H9 (cell line): ENCODE measurements around the gene ZNF292. TPM values are rescaled to one million over a fixed set of nuclear protein-coding genes. Genes with fewer than 3 reads are reported as not detected.

Experiments
- DNase-seq: peaks from one replicate; pipeline ENCODE4 v3.0.0-alpha.2; 2017
- H2AFZ ChIP-seq: one replicate; pipeline ENCODE4 v1.6.1; 2013; ENCODE audit warnings: mild to moderate bottlenecking, low read length, control low read depth, moderate library complexity
- H2AK5ac ChIP-seq: 2 replicates; pipeline ENCODE4 v1.6.1; 2013; ENCODE audit warnings: low read length, control low read depth, mixed read lengths; ENCODE audit not compliant: insufficient read length
- H2BK120ac ChIP-seq: one replicate; pipeline ENCODE4 v1.6.1; 2013; ENCODE audit warnings: low read depth, mild to moderate bottlenecking, low read length, control low read depth, inconsistent platforms; ENCODE audit not compliant: poor library complexity, severe bottlenecking
- H2BK12ac ChIP-seq: 2 replicates; pipeline ENCODE4 v1.6.1; 2013; ENCODE audit warnings: low read length, control low read depth, mixed read lengths, low read depth; ENCODE audit not compliant: insufficient read length
- H2BK15ac ChIP-seq: 2 replicates; pipeline ENCODE4 v1.6.1; 2013; ENCODE audit warnings: low read depth, low read length, control low read depth
- H2BK20ac ChIP-seq: one replicate; pipeline ENCODE4 v1.6.1; 2013; ENCODE audit warnings: low read depth, mild to moderate bottlenecking, low read length, control low read depth, inconsistent platforms; ENCODE audit not compliant: poor library complexity, severe bottlenecking
- H2BK5ac ChIP-seq: 2 replicates; pipeline ENCODE4 v1.6.1; 2013; ENCODE audit warnings: low read length, control low read depth, mixed read lengths; ENCODE audit not compliant: insufficient read length
- H3K14ac ChIP-seq: 2 replicates; pipeline ENCODE4 v1.6.1; 2013; ENCODE audit warnings: low read length, control low read depth; ENCODE audit not compliant: insufficient read depth
- H3K18ac ChIP-seq: 2 replicates; pipeline ENCODE4 v1.6.1; 2013; ENCODE audit warnings: low read depth, mild to moderate bottlenecking, mixed read lengths, low read length, control low read depth; ENCODE audit not compliant: insufficient read length
- H3K23ac ChIP-seq: 2 replicates; pipeline ENCODE4 v1.6.1; 2013; ENCODE audit warnings: low read length, control low read depth, mixed read lengths, low read depth; ENCODE audit not compliant: insufficient read length
- H3K23me2 ChIP-seq: 2 replicates; pipeline ENCODE4 v1.6.1; 2013; ENCODE audit warnings: low read depth, mild to moderate bottlenecking, mixed read lengths, low read length, control low read depth; ENCODE audit not compliant: insufficient read length, poor library complexity, severe bottlenecking
- H3K27ac ChIP-seq: 2 replicates; pipeline ENCODE4 v1.5.1; 2013; ENCODE audit warnings: low read length, control low read depth, mixed read lengths, low read depth; ENCODE audit not compliant: insufficient read length
- H3K27me3 ChIP-seq: 2 replicates; pipeline ENCODE4 v1.6.1; 2013; ENCODE audit warnings: low read length, control low read depth, inconsistent platforms; ENCODE audit not compliant: insufficient read depth
- H3K4ac ChIP-seq: 2 replicates; pipeline ENCODE4 v1.6.1; 2013; ENCODE audit warnings: low read depth, mild to moderate bottlenecking, control low read depth, inconsistent platforms, low read length, moderate library complexity
- H3K4me1 ChIP-seq: 2 replicates; pipeline ENCODE4 v1.6.1; 2013; ENCODE audit warnings: low read length, control low read depth, inconsistent platforms; ENCODE audit not compliant: insufficient read depth
- H3K4me2 ChIP-seq: 2 replicates; pipeline ENCODE4 v1.6.1; 2013; ENCODE audit warnings: low read length, control low read depth, mixed read lengths; ENCODE audit not compliant: insufficient read length, insufficient read depth
- H3K56ac ChIP-seq: 2 replicates; pipeline ENCODE4 v1.6.1; 2013; ENCODE audit warnings: low read depth, mild to moderate bottlenecking, mixed read lengths, low read length, control low read depth; ENCODE audit not compliant: insufficient read length
- H3K79me1 ChIP-seq: 2 replicates; pipeline ENCODE4 v1.6.1; 2013; ENCODE audit warnings: low read depth, mild to moderate bottlenecking, moderate library complexity, low read length, control low read depth, inconsistent platforms; ENCODE audit not compliant: insufficient read depth, poor library complexity, severe bottlenecking
- H3K79me2 ChIP-seq: 2 replicates; pipeline ENCODE4 v1.6.1; 2013; ENCODE audit warnings: low read length, control low read depth, inconsistent platforms; ENCODE audit not compliant: insufficient read depth
- H3K9ac ChIP-seq: 2 replicates; pipeline ENCODE4 v1.6.1; 2013; ENCODE audit warnings: low read length, control low read depth, mixed read lengths; ENCODE audit not compliant: insufficient read length; ENCODE audit errors: extremely low read depth
- H3K9me3 ChIP-seq: one replicate; pipeline ENCODE4 v1.6.1; 2013; ENCODE audit warnings: low read depth, low read length, inconsistent platforms; ENCODE audit not compliant: control insufficient read depth
- H3T11ph ChIP-seq: one replicate; pipeline ENCODE4 v1.6.1; 2013; ENCODE audit warnings: mild to moderate bottlenecking, low read length, control low read depth, inconsistent platforms
- H4K20me1 ChIP-seq: one replicate; pipeline ENCODE4 v1.6.1; 2013; ENCODE audit not compliant: control insufficient read depth, insufficient read length, insufficient read depth
- H4K5ac ChIP-seq: 2 replicates; pipeline ENCODE4 v1.6.1; 2013; ENCODE audit warnings: low read depth, mild to moderate bottlenecking, mixed read lengths, low read length, control low read depth; ENCODE audit not compliant: insufficient read length
- H4K8ac ChIP-seq: replicated peaks from 2 replicates; pipeline ENCODE4 v1.6.1; 2013; ENCODE audit warnings: low read length, control low read depth, mixed read lengths, low read depth; ENCODE audit not compliant: insufficient read length
- H4K91ac ChIP-seq: 2 replicates; pipeline ENCODE4 v1.6.1; 2013; ENCODE audit warnings: low read depth, mild to moderate bottlenecking, moderate library complexity, mixed read lengths, low read length, control low read depth; ENCODE audit not compliant: insufficient read length
- H3K27ac Mint-ChIP-seq, 3 experiments: 2 replicates in 2 of 3; 3 replicates in 1 of 3; pipeline ENCODE4 v1.8.0; 2020 to 2021; ENCODE audit warnings: mixed read lengths in 3 of 3, mild to moderate bottlenecking in 1 of 3, moderate library complexity in 1 of 3
- H3K27me3 Mint-ChIP-seq: 2 replicates; pipeline ENCODE4 v1.8.0; 2021; ENCODE audit warnings: low read depth, mild to moderate bottlenecking, moderate library complexity, mixed read lengths
- H3K36me3 Mint-ChIP-seq, 3 experiments: 2 replicates in 2 of 3; 3 replicates in 1 of 3; pipeline ENCODE4 v1.8.0; 2020 to 2021; ENCODE audit warnings: low read depth in 3 of 3, mixed read lengths in 3 of 3; ENCODE audit not compliant: insufficient read depth in 1 of 3
- H3K4me1 Mint-ChIP-seq, 2 experiments: 2 replicates each; pipeline ENCODE4 v1.8.0; 2020; ENCODE audit warnings: mixed read lengths in 2 of 2
- H3K4me3 Mint-ChIP-seq, 2 experiments: 2 replicates in 1 of 2; 3 replicates in 1 of 2; pipeline ENCODE4 v1.8.0; 2020 to 2021; ENCODE audit warnings: mild to moderate bottlenecking in 2 of 2, mixed read lengths in 2 of 2, moderate library complexity in 1 of 2
- H3K9me3 Mint-ChIP-seq, 2 experiments: 2 replicates in 1 of 2; 3 replicates in 1 of 2; pipeline ENCODE4 v1.8.0; 2020; ENCODE audit warnings: mild to moderate bottlenecking in 2 of 2, mixed read lengths in 2 of 2, moderate library complexity in 1 of 2
- CTCF ChIP-seq: fragments of 200-600 bp; sonication (generic); conservative IDR thresholded peaks from 3 replicates; pipeline ENCODE4 v1.8.0; 2021; ENCODE audit warnings: antibody characterized with exemption, mild to moderate bottlenecking
- WGBS: extraction: QIAGEN DNeasy Blood & Tissue Kit; methylation state at CpG from one replicate; pipeline ENCODE4 v1.1.7; 2013; ENCODE audit warnings: missing lambda C conversion rate, low lambda C conversion rate, mixed read lengths; ENCODE audit not compliant: insufficient read length; ENCODE audit errors: extremely low coverage; 5-methylcytosine and 5-hydroxymethylcytosine counted together
- total RNA-seq: library from RNA; stranded (reverse); gene quantifications from 2 replicates; pipeline ENCODE4 v1.2.1, GENCODE V29; 2021

The ZNF292 gene
- total RNA-seq, 1 experiment from 2014 or later, result 38.7 TPM

GRCh38 chr6:87136963-87137362 lies 18.4 kb upstream of the ZNF292 start:
- H3K4ac ChIP-seq, result no peak overlapping the region
- no peak overlapping the region for H2AK5ac ChIP-seq
- H3K4me1 Mint-ChIP-seq, result peaks cover 6 to 9% of the 10 kb centered on the region in 2 experiments; a peak in 3 of 4 replicates
- no CpG with 5 or more reads among the region's 1 CpG for WGBS
- no peak overlapping the region for H2BK120ac ChIP-seq
- no peak overlapping the region for H3K9ac ChIP-seq
- no peak overlapping the region for H3K27ac Mint-ChIP-seq
- H3K9me3 Mint-ChIP-seq, result peaks cover 16 to 23% of the 10 kb centered on the region in 2 experiments
- no peak overlapping the region for H4K91ac ChIP-seq
- no peak overlapping the region for H2AFZ ChIP-seq
- no peak overlapping the region for H4K8ac ChIP-seq
- H3K36me3 Mint-ChIP-seq, result peaks cover 1 to 24% (median 7%) of the 10 kb centered on the region in 3 experiments; a peak in 6 of 7 replicates
- peaks cover 8% of the 10 kb centered on the region for H3K27me3 Mint-ChIP-seq
- H3K4me2 ChIP-seq, result no peak overlapping the region
- no peaks in the 10 kb centered on the region for H3K79me2 ChIP-seq
- no peak overlapping the region for H3K4me3 Mint-ChIP-seq
- no peaks in the 10 kb centered on the region for H3K27me3 ChIP-seq
- no peak overlapping the region for H3K27ac ChIP-seq
- no peak for TF ChIP-seq CTCF
- no peak overlapping the region for H2BK5ac ChIP-seq
- H3K9me3 ChIP-seq, result no peaks in the 10 kb centered on the region
- H3T11ph ChIP-seq, result no peak overlapping the region
- no peak overlapping the region for H3K23ac ChIP-seq
- H4K20me1 ChIP-seq, result no peaks in the 10 kb centered on the region
- no peak overlapping the region for H3K18ac ChIP-seq
- DNase-seq, result no peak
- H2BK15ac ChIP-seq, result no peak overlapping the region
- no peaks in the 10 kb centered on the region for H3K23me2 ChIP-seq
- no peak overlapping the region for H2BK12ac ChIP-seq
- H3K14ac ChIP-seq, result no peak overlapping the region
- H2BK20ac ChIP-seq, result no peak overlapping the region
- no peak overlapping the region for H4K5ac ChIP-seq
- H3K79me1 ChIP-seq, result no peaks in the 10 kb centered on the region
- H3K4me1 ChIP-seq, result no peaks in the 10 kb centered on the region
- no peak overlapping the region for H3K56ac ChIP-seq
